ENCODE results near the gene BEND3.

DNA sequence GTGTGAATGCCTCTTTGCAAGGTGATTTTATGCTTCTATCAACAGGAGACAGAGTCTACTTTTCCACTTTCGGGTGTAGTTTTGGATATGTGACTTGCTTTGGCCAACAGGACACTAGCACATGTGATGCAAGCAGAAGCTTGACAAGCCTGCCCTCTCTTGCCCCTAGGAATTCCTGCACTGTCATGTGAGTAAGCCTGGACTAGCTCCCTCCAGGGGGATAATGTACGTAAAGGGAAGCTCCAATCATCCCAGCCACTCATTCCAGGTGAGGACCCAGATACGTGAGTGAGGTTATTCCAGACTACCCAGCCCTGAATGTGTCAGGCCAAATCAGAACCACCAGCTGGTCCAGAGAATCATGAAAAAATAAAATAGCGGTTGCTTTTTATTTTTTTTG, 33.3 kb downstream of the BEND3 start:
- TF ChIP-seq, protein P1, sequence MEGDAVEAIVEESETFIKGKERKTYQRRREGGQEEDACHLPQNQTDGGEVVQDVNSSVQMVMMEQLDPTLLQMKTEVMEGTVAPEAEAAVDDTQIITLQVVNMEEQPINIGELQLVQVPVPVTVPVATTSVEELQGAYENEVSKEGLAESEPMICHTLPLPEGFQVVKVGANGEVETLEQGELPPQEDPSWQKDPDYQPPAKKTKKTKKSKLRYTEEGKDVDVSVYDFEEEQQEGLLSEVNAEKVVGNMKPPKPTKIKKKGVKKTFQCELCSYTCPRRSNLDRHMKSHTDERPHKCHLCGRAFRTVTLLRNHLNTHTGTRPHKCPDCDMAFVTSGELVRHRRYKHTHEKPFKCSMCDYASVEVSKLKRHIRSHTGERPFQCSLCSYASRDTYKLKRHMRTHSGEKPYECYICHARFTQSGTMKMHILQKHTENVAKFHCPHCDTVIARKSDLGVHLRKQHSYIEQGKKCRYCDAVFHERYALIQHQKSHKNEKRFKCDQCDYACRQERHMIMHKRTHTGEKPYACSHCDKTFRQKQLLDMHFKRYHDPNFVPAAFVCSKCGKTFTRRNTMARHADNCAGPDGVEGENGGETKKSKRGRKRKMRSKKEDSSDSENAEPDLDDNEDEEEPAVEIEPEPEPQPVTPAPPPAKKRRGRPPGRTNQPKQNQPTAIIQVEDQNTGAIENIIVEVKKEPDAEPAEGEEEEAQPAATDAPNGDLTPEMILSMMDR (IDR thresholded peaks at IDR 0.05): no peak
- no peak for TF ChIP-seq POLR2A (IDR thresholded peaks at IDR 0.05)

Data from Peyer's patch (tissue), 4 donors.